ENCODE measurements around the gene LHX6. TPM values are rescaled to one million over a fixed set of nuclear protein-coding genes. Genes with fewer than 3 reads are reported as not detected.

LHX6 gene
- total and polyA plus RNA-seq, 2 of the 8 experiments (the other 6 are each of a cell fraction or from before 2014, with no cell fraction given) = 0.92 to 1.2 TPM

DNA sequence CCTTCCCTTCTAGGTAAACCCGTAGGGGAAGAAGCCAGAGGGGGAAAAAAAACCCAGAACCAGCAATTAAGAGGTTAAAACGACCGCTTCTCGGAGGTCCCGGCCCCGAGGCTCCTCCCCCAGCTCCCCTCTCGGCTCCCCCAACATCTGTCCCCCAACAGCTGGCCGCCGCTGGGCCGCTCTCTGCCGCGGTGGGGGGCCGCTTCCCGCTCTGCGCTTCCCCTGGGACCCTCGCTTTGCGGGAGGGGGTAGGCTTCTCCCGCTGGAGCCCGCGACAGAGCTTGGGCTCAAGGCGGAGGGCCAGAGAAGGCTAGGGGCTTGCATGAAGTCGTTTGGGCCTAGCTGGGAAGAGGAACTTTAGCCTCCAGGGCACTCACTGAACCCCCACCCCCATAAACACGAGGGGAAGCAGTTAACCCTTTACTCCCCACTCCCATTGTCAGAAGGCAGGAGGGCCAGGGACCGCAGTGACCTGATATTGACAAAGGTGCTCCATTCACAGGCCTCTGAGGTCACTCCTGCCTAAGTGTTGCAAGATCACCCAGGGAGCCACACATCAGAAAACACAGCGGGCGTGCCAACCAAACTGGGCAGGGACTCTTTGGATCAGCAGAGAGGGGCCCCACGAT is 7.5 kb downstream of the LHX6 start:
- POLR2A ChIA-PET (ENCODE audit: partially characterized antibody) = interaction anchor here (0.7 to 1.0 kb wide), 4 partner anchors 24 to 94 kb away, joined by 3 to 4 read pairs (median 3); no protein-coding TSS in a partner anchor
- H4K91ac ChIP-seq (replicated peaks; ENCODE audit: insufficient read length, low read length) = no peak overlapping the region
- TF ChIP-seq ZNF274 (IDR thresholded peaks at IDR 0.05; ENCODE audit: borderline replicate concordance, extremely low read depth, low read length) (no peak), RFX5 (IDR thresholded peaks at IDR 0.05; ENCODE audit: borderline replicate concordance, low read depth, low read length) (no peak), CHD1 (IDR thresholded peaks at IDR 0.05; ENCODE audit: low read depth, low read length) (no peak), BCL11A (IDR thresholded peaks at IDR 0.05; ENCODE audit: low read depth in 2 of 2, low read length in 2 of 2) (no peak), HDAC2 (IDR thresholded peaks at IDR 0.05; ENCODE audit: borderline replicate concordance in 1 of 2, low read depth in 2 of 2, low read length in 2 of 2) (0 out of 4 replicates have a peak, but pooled peaks of 1 of the 2 experiments have one; percentile 28), NANOG (IDR thresholded peaks at IDR 0.05; ENCODE audit: insufficient read depth, low read depth, low read length, poor library complexity, severe bottlenecking) (peak; percentile 56), KDM1A (IDR thresholded peaks at IDR 0.05; ENCODE audit: borderline replicate concordance, low read length) (no peak), CTBP2 (IDR thresholded peaks at IDR 0.05; ENCODE audit: borderline replicate concordance, insufficient read depth, insufficient read length, low read length) (peak; percentile 99), BACH1 (IDR thresholded peaks at IDR 0.05; ENCODE audit: low read length) (peak; percentile 15; the same call in 1 of the 2 replicates)
- TF ChIP-seq, protein P1, sequence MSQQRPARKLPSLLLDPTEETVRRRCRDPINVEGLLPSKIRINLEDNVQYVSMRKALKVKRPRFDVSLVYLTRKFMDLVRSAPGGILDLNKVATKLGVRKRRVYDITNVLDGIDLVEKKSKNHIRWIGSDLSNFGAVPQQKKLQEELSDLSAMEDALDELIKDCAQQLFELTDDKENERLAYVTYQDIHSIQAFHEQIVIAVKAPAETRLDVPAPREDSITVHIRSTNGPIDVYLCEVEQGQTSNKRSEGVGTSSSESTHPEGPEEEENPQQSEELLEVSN (IDR thresholded peaks at IDR 0.05) = 0 out of 2 replicates have a peak, but pooled peaks have one; percentile 23

More for the DNA sequence above, 7.5 kb downstream of the LHX6 start:
- Histone ChIP-seq H2BK15ac (ENCODE audit: low read length) (no peak overlapping the region), H3K4me2 (ENCODE audit: insufficient read depth in 1 of 2, low read depth in 2 of 2, low read length in 2 of 2) (peak overlapping the region; percentile 80 to 87), H2AK5ac (ENCODE audit: low read depth, low read length) (no peak overlapping the region), H3K4ac (replicated peaks; ENCODE audit: insufficient read length, low read depth, low read length) (no peak overlapping the region), H3K9ac (replicated peaks in 1 of 4; ENCODE audit: extremely low read depth in 1 of 4, low read depth in 3 of 4, low read length in 3 of 4) (no peak overlapping the region), H4K8ac (ENCODE audit: extremely low read depth, insufficient read depth, low read length) (no peak overlapping the region), H3K36me3 (ENCODE audit: control insufficient read depth in 2 of 4, insufficient read depth in 4 of 4, low read length in 3 of 4) (no peaks in the 10 kb centered on the region; a peak in 1 of 8 replicates), H3K4me1 (replicated peaks in 1 of 4; ENCODE audit: control insufficient read depth in 3 of 4, insufficient read depth in 4 of 4, low read length in 3 of 4) (peaks cover 5 to 52% (median 40%) of the 10 kb centered on the region in 4 experiments), H3K79me2 (ENCODE audit: control insufficient read depth in 1 of 2, insufficient read depth in 2 of 2, low read length in 2 of 2) (no peaks in the 10 kb centered on the region), H3K56ac (replicated peaks; ENCODE audit: insufficient read length, low read depth, low read length) (no peak overlapping the region), H2BK120ac (replicated peaks; ENCODE audit: low read depth, low read length) (no peak overlapping the region), H2BK20ac (ENCODE audit: low read length) (no peak overlapping the region), H3K9me3 (ENCODE audit: insufficient read depth in 2 of 2, low read depth in 1 of 2, low read length in 1 of 2) (no peaks in the 10 kb centered on the region), H2AFZ (ENCODE audit: low read length) (no peak overlapping the region), H2BK12ac (ENCODE audit: low read depth, low read length) (no peak overlapping the region), H3K23ac (ENCODE audit: insufficient read length) (no peak overlapping the region), H3K27ac (ENCODE audit: low read depth, low read length) (no peak overlapping the region), H2BK5ac (ENCODE audit: low read depth, low read length) (0 out of 2 replicates have a peak overlapping the region, but pooled peaks have one; percentile 17), H3K18ac (ENCODE audit: extremely low read depth, low read length) (no peak overlapping the region; the same call in 1 of the 2 replicates), H3K4me3 (ENCODE audit: extremely low read depth in 1 of 4, insufficient read depth in 2 of 4, low read depth in 3 of 4, low read length in 4 of 4) (peak overlapping the region; percentile 8 to 59 (median 26); a peak in 6 of 8 replicates), H3K23me2 (ENCODE audit: low read depth, low read length) (peaks cover 25% of the 10 kb centered on the region; the same call in 1 of the 2 replicates), H4K20me1 (replicated peaks in 1 of 2; ENCODE audit: control insufficient read depth in 1 of 2, insufficient read depth in 2 of 2, low read length in 2 of 2) (peaks cover 17 to 38% of the 10 kb centered on the region in 2 experiments), H3K79me1 (ENCODE audit: low read depth, low read length) (no peaks in the 10 kb centered on the region), H3K14ac (ENCODE audit: insufficient read length) (no peak overlapping the region), H4K5ac (ENCODE audit: insufficient read length, low read depth, low read length) (no peak overlapping the region), H3K27me3 (replicated peaks in 1 of 4; ENCODE audit: control insufficient read depth in 3 of 4, extremely low read depth in 1 of 4, insufficient read depth in 3 of 4, low read length in 3 of 4) (peaks cover 93 to 100% (median 99%) of the 10 kb centered on the region in 4 experiments)
- CTCF ChIA-PET (ENCODE audit: partially characterized antibody) = interaction anchor here (0.8 to 4.6 kb wide), 5 partner anchors 9 to 97 kb away, joined by 3 to 26 read pairs (median 3); partner anchors contain the start of gene NDUFA8
- FAIRE-seq (peak; percentile 7), DNase-seq (ENCODE audit: low read depth in 1 of 2, low spot score in 2 of 2) (peak in 1 of 2 experiments; percentile 85)
- WGBS, 2 experiments (ENCODE audit: extremely low coverage in 1 of 2, insufficient coverage in 1 of 2, insufficient read length in 1 of 2, insufficient replicate concordance in 2 of 2, low coverage in 1 of 2, low lambda C conversion rate in 2 of 2, missing lambda C conversion rate in 1 of 2) = 4% methylated on average over 19 of the region's 27 CpGs; no CpG with 5 or more reads in 1 of the 2 experiments
